Measurements from ENCODE around the gene HIBADH.
"Not testable (repeated sequence)": the region's sequence is repeated elsewhere in the genome, so short reads cannot be mapped to it uniquely, and the experiment has no call there.

Gene HIBADH

DNA sequence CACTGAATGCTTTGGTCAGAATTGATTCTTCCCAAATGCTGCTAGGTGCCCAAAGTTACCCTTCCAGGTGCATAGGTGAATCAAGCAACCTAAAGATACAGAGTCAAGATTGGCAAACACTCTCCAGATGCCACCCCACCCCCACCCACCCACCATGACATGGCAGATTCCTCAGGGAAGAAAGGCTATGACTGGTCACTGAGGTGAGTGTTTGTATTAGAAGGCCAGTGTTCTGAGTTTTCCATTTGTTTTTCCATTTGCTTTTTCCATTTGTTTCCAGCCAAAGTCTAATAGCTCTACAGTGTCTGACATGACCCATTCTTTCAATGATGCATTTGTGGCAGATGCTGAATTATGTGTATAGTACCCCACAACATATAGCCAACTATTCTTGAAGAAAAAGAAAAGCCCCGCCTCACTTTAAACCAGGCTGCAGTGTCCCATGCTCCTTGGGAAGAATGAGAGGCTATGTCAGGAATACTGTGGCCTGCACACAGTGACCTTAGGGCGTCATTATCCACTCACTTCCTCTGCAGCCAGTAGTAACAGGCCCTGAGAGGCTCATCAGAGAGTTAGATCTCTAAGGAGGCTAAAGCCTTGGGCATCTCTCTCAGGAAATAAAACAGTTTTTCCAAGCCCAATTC, 16.1 kb upstream of the HIBADH start:
- no peak for DNase-seq (ENCODE audit: low read depth)

DNA sequence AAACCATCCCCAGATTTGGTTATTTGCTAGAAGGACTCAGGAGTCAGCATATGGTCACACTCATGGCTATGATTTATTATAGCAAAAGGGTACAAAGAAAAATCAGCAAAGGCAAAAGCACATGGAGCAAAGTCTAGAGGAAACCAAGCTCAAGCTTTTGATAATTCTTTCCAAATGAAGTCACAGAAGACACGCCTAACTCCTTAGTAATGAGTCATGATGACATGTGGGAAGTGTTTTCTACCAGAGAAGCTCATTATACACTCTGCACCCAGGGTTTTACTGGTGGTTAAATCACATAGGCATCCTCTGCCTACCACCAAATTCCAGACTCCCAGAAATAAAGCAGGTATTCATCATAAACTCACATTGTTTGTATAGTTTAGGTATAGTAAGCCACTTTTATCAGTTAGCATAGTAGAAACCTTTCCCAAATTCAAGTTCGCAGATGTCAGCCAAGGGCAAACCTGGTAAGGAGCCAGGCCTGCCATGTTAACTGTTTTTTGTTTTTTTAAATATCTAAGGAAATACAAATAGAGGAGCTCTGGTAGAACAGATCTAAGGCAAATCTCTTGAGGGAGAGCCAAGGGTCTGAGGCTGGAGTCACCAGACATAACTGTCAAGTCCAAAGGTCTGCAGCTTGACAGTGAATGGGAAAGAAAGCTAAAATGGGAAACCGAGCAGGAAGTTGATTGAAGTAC, 15.4 kb upstream of the HIBADH start:
- no peak for DNase-seq (ENCODE audit: low read depth)

DNA sequence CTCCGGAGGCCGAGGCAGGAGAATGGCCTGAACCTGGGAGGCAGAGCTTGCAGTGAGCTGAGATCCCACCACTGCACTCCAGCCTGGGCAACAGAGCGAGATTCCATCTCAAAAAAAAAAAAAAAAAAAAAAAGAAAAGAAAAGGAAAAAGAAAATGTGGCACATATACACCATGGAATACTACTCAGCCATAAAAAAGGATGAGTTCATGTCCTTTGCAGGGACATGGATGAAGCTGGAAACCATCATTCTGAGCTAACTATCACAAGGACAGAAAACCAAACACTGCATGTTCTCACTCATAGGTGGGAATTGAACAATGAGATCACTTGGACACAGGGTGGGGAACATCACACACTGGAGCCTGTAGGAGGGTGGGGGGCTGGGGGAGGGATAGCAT, 11.4 kb upstream of the HIBADH start:
- DNase-seq (ENCODE audit: low read depth), result not testable (repeated sequence)

DNA sequence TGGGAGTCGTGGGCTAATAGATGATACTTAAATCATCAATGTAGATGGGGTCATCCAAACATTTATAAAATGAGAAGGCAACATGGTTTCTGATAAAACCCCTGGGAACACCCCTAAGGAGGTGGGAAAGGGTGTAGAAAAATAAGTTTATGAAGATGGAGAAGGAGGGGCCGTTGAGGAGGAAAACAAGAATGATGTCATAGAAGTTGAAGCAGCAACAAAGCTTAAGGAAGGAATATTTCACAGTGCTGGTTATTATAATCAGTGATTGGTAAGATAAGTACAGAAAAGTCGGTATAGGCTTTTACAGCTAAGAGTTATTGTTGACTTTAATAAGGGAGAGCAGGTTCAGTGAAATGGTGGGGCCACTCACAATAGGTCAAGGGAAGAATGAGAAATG, 9.0 kb upstream of the HIBADH start:
- no peak for DNase-seq (ENCODE audit: low read depth)

DNA sequence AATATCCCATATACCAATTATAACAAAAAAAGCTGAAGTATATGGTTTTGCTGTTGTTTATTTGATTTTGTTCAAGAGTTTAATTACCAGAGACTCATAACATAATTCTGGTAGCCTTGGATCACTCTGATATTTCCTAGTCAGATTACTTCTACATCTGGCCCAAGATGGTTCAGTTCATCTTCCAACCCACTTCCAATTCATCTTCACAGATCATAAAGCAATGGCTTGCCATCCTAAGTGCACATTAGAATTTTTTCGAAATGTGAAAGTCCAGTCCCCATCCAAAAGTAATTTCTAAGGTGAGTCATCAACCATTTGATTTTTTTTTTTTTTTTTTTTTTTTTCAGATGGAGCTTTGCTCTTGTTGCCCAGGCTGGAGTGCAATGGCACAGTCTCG, 8.0 kb upstream of the HIBADH start:
- no peak for DNase-seq (ENCODE audit: low read depth)

DNA sequence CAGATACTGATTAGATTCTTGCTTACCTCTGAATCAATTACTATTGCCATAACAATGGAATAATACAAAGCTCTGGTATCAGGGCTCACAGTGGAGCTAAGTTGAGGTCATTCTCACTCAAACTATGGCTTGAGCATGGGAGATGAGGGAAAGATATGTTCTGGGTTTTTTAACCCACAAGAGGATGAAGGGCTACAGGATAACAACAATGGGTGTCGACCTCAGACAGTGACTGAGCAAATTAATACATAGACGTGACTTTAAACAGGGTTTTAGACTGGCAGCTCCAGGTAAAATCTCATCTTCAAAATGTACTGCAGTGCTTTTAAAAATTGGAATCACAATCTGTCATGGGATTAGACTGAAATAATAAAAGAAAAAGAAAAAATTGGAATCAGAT, 7.5 kb upstream of the HIBADH start:
- no peak for DNase-seq (ENCODE audit: low read depth)

DNA sequence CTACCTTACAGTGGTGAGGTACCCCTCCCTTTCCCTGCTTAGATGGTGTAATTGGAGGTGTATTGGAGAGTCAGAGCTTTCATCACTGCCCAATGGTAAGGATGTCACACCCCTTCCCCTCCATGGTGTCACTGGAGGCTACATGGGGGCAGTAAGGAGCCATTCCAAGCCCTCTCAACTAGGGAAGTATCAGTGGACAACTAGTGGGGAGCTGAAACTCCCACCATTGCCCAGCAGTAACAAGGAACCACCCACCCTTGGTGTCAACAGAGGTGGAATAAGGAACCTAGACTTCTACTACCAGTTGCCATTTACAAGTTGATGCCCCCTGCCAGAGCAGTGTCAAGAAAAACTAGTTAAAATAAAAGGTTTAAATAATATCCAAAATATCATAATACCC, 2.8 kb upstream of the HIBADH start:
- DNase-seq (ENCODE audit: low read depth), result no peak

DNA sequence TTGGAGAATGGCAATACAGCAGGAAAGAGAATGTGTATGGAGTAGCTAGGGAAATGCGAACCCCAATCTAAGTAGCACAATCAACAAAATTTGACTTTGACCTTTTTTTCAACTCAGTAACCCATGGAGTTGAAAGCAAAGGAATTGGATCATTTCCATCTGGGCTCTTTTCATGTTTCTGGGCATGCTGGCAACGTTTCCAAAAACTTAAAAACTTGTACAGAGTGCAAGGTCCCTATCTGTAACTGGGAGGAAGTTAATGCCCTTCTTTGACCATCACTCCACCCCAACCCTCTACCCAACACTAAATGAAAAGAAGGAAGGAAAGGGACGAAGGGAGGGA, 1.3 kb upstream of the HIBADH start:
- no peak for DNase-seq (ENCODE audit: low read depth)

DNA sequence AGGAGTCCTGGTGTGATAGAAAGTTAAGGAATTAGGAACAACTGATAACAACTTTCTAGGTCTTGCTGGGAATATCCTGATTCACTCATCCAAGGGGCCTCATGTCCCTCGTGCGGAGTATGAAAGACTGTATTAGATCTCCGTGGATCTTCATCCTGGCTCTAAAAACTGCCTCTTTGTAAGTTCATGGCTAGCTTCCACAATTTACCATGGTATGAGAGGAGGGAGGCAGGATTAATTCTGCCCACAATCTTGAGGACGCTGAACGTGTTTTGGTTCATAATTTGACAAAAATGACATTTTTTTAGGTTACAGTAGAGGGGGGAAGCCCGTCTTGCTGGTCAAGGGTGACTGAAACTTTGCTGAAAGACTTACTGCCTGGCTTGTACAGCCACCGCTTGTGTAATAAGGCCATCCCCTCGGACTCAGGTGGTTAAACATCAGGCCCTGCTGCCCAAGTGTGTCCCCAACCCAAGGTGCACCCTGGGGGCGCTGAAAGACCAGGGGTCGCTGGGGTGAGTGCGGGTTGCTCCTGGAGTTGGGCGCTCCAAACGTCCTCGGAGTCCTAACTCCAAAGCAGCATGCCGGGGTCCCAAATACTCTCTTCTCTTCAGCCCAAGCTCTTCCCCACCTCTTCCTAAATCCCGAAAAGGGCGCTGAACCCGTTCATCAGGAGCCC, 733 bp downstream of the HIBADH start:
- no peak for DNase-seq (ENCODE audit: low read depth)

DNA sequence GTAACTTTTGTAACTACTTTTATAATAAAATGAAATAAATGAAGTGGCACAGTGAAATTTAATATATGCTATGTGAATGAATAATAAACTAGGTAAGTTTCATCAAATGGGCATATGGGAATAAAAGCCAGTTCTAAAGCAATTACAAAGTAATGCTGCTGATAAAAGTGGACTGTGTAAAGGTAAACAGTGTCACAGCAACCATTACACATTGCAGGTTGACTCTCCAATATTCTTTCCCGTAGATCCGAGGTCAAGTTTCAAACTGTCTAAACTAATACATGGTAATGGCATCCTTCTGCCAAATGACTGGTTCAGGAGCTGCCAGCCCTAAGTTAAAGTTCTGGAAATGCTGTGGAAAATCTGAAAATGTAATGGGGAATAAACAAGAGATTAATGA, 6.0 kb downstream of the HIBADH start:
- DNase-seq (ENCODE audit: low read depth), result no peak

DNA sequence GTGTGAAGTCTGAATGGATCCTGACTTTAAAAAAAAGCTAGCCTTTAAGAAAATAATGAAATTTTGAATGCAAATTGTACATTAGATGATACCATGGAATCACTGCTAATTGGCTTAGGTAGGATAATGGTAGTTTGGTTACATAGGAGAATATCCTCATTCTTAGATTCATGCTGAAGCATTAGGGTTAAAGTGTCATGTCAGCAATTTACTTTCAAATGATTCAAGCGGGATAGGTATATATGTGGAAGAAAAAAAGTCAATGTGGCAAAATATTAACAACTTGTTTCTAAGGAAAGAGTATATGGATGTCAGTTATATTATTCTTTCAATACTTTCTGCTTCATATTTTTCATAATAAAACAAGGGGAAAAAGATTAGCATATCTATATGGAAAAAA, 7.5 kb downstream of the HIBADH start:
- no peak for DNase-seq (ENCODE audit: low read depth)

DNA sequence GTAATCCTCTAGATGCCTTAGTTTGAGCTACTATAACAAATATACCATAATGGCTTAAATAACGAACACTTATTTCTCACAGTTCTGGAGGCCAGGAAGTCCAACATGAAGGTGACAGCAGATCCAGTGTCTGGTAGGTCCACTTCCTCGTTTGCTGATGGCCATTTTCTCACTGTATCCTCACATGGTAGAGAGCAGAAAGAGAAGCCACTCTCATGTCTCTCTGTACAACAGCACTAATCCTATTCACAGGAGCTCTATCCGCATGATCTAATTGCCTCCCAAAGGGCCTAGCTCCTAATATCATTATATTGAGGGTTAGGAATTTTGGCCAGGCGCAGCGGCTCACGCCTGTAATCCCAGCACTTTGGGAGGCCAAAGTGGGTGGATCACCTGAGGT, 10.2 kb downstream of the HIBADH start:
- no peak for DNase-seq (ENCODE audit: low read depth)

DNA sequence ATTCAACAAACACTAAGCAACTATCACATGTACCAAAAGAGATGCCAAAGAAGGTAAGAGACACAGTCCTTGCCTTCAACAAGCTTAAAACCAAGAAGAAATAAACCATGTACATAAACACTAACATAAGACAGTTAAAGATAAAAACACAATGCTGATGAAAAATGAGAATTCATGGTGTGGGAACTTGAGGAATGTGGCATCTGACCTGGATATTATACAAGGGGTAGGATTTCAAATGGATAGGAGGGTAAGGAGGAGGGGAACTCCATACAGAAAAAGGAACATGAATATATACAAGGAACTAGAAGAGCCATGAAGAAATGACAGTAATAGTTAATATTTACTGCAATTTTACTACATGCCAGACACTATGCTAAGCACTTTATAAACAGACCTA, 11.0 kb downstream of the HIBADH start:
- no peak for DNase-seq (ENCODE audit: low read depth)

DNA sequence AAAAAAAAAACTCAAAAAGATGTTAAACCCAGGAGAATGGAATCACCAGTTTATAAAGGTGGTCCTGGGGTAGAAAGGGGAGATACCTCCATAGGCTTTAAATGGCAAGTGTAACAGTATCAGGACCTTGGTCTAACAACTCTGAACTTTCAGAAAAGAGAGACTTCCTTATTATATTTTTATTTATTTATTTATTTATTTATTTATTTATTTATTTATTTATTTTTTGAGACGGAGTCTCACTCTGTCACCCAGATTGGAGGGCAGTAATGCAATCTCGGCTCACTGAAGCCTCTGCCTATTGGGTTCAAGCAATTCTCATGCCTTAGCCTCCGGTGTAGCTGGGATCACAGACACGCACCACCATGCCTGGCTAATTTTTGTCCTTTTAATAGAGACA, 12.4 kb downstream of the HIBADH start:
- DNase-seq (ENCODE audit: low read depth), result no peak

DNA sequence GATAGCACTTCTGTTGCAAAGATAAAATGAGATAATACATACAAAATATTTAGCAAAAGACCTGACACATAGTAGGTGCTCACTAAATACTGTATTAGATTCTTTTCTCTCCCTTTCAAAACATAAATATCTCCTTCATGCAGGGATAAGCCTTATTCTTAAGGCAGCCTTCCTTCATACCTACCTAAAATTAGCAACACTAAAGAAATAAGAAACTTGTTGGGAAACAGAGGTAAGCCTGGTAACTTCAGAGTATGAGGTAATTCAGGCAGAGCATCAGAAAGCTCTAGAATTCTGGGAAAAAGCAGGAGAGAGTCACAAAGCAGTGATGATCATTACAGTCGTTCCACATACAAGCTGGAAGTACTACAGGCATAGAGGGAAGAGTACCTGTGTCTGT, 15.2 kb downstream of the HIBADH start:
- no peak for DNase-seq (ENCODE audit: low read depth)

DNA sequence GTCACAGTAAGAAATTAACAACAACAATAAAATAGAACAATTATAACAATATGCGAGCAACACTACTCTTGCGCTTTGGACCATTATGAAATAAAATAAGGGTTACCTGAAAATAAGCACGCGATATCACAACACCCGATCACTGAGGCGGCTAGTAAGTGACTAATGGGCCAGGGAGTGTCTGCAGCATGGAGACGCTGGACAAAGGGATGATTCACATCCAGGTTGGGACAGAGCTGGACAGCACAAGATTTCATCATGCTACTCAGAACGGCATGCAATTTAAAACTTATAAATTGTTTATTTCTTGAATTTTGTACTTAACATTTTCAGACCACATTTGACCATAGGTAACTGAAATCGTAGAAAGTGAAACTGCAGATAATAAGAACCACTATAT, 15.6 kb downstream of the HIBADH start:
- no peak for DNase-seq (ENCODE audit: low read depth)

DNA sequence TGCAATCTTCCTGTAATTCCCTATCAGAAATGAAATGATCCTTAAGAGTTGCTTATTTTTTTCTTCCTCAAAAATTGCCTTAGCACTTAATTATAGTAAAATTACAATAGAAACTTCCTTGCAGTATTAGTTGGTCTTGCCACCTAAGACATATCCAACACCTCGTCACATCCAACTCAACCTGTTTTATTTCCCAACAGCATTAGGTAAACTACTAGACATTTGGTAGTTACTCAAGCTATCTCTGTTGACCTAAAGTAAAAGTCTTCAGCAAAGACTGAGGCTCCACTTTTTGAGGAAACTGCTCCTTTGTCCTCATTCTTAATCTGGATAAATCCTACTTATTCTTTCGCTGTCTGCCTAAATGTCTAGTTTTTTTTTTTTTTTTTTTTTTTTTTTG, 20.4 kb downstream of the HIBADH start:
- DNase-seq (ENCODE audit: low read depth), result no peak

DNA sequence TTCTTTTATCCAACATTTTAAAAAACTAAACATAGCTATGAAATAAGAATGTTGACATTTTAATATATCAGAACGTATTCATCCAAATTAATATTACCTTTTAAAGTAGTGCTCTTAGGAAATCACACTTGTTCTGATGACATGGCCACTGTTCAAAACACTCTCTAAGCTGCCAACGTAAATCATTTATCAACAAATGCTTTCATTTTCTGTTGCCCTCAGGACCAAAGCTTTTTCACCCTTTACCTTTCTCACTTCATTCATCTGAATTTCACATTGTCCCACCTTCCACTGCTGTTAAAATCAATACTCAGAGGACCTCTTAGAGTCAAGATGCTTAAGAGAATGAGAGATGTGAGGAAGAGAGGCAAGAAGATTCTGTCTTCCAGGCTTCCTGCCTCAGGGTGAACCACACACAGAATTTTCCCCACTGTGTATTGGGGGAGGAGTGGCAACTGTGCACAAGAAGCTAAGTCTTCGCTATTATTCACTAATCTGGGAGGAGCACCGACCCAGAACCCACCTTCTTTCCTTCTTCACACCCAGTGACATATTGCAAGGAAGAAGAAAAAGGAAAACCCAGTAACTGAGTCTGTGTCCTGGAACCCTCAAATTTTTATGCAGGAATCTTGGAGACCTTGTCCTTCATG, 21.0 kb downstream of the HIBADH start:
- DNase-seq (ENCODE audit: low read depth), result no peak

DNA sequence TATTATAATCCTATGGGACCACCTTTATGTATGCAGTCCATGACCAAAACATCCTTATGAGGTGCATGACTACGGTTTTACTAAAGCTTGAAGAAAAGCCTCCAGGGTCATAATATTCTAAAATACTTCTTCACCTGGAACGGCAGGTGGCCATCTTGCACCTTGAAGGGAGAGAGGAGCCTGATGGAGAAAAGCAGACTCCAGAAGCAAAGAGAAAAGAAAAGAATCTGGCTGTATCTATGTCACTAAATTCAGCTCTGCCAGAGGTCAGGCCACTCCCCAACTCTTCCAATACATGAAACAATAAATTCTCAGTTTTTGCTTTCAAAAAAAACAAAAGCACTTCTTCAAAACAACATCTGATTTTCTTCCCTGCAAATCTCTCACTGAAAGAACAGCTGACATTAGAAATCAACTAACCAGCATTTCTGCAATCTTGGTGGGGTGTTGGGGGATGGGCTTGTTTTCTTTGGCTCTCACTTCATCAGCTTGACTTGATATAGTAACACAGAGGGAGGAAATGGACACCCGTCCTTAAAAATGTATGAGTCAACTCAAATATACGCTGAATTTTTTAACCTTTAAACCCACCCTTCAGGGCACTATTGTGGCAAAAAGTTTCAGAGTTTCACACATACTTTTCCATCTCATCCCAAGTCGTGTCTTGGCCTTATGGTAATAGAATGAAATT, 21.7 kb downstream of the HIBADH start:
- DNase-seq (ENCODE audit: low read depth), result no peak

DNA sequence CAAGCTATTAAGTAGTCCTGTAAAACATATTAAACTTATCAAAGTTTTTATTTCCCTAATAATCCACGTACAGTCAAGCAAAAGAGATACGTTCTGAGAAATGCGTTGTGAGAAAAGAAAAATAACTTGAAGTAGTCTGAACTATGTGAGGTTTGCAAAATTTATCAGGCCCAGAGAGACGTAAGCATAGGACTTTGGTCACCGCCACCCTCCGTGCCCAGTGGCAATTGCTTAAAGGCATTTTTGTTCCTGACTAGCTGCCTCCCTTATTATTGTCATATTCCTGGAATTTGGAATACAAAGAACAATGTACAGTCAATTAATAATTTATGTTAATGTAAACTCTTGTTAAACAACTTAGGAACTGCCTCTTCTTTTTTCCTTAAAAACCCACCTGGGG, 22.8 kb downstream of the HIBADH start:
- DNase-seq (ENCODE audit: low read depth), result no peak

DNA sequence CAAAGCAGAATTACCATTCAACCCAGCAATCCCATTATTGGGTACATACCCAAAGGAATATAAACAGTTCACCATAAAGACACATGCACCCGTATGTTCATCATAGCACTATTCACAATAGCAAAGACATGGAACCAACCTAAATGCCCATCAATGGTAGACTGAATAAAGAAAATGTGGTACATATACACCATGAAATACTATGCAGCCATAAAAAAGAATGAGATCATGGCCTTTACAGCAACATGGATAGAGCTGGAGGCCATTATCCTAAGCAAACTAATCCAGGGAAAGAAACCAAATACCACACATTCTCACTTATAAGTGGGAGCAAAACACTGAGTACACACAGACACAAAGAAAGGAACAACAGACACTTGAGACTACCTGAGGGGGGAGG, 23.6 kb downstream of the HIBADH start:
- DNase-seq (ENCODE audit: low read depth), result not testable (repeated sequence)

DNA sequence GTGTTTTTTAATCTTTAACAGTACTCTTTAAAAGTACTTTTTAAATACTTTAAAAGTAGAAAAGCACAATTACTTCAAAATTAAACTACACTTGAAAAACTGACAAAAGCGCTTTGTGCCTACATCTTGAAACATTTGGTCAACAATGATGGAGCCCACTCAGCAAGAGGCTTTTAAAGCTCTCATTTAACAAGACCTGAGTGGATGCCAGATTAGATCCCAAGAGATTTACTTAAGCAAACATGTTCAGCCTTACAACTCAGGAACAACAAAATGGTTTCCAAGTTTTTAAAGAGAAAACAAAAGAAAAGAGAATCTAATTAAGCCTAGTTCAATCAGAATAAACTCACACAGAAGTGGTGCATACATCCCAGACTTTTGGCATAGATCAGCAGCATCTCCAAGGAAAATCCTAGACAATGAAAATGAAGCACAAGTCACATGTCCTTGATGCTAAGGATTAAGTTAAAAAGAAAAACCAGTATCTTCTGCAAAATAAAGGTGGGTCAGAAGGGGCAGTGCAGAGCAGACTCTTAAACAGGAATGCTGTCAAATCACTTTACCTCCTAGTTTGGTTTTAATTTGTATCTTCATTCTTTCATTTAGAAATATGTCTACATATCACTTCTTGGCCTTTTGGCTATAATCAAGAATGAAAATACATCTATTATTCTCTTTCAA, 26.2 kb downstream of the HIBADH start:
- no peak for DNase-seq (ENCODE audit: low read depth)

All from CMK (cell line).